Cortex of kidney (tissue), 1 donor: Measurements from ENCODE around the gene AGRN.
"Not testable (repeated sequence)": the region's sequence is repeated elsewhere in the genome, so short reads cannot be mapped to it uniquely, and the experiment has no call there.

Experiments
- DNase-seq: peaks from one replicate; lab custom pipeline; 2025; lab: John Stamatoyannopoulos, UW

AGRN gene

GRCh38 chr1:981955-982558 is 37.9 kb upstream of the AGRN start, which contains the start of gene PERM1:
PERM1 (minus strand) TSS chr1:982093; CDS start chr1:981029, 1,064 bp downstream.
- no peak for DNase-seq

GRCh38 chr1:982765-983436 is 37.0 kb upstream of the AGRN start:
- DNase-seq, result no peak

GRCh38 chr1:983798-984475 is 36.0 kb upstream of the AGRN start:
- DNase-seq, result no peak

- no peak for DNase-seq
These were observed 35.5 kb upstream of the AGRN start for GRCh38 chr1:984476-984814.

- DNase-seq, result no peak
These were observed 34.8 kb upstream of the AGRN start for GRCh38 chr1:985126-985525.

- DNase-seq, result not testable (repeated sequence)
These were observed 31.9 kb upstream of the AGRN start for GRCh38 chr1:988061-988460.

- DNase-seq, result not testable (repeated sequence)
These were observed 28.6 kb upstream of the AGRN start for GRCh38 chr1:991275-991674.

GRCh38 chr1:991895-992294 is 28.0 kb upstream of the AGRN start:
- DNase-seq, result no peak

- no peak for DNase-seq
These were observed 27.6 kb upstream of the AGRN start for GRCh38 chr1:992362-992761.

GRCh38 chr1:993379-993995 is 26.4 kb upstream of the AGRN start:
- DNase-seq, result no peak

- not testable (repeated sequence) for DNase-seq
These were observed 25.4 kb upstream of the AGRN start for GRCh38 chr1:994546-994945.

- DNase-seq, result no peak
These were observed 24.0 kb upstream of the AGRN start for GRCh38 chr1:995665-996633.

- no peak for DNase-seq
These were observed 22.8 kb upstream of the AGRN start for GRCh38 chr1:996851-997712.

- no peak for DNase-seq
These were observed 22.3 kb upstream of the AGRN start for GRCh38 chr1:997713-997992.

GRCh38 chr1:997993-998744 is 21.8 kb upstream of the AGRN start:
- no peak for DNase-seq

GRCh38 chr1:998745-998994 is 21.2 kb upstream of the AGRN start:
- DNase-seq, result no peak

GRCh38 chr1:998995-999724 is 20.8 kb upstream of the AGRN start:
- DNase-seq, result no peak

- no peak for DNase-seq
These were observed 20.1 kb upstream of the AGRN start, which contains the start of gene HES4 for GRCh38 chr1:999725-1000356. HES4 (minus strand) TSS chr1:1000097; CDS start chr1:999973, 124 bp downstream.

GRCh38 chr1:1000357-1001056 is 19.4 kb upstream of the AGRN start:
- no peak for DNase-seq
